Stimulated activated CD4-positive, alpha-beta T cell treated with anti-CD3 and anti-CD28 coated beads, TNF-alpha, amount 100 ng/mL, for 1 hour (primary cell): ENCODE measurements around the gene PCDHGB3.
"Not testable (repeated sequence)": the region's sequence is repeated elsewhere in the genome, so short reads cannot be mapped to it uniquely, and the experiment has no call there.

ENCODE experiments used
- DNase-seq, 3 donors: peaks; one replicate each; pipeline ENCODE4 v3.0.0-alpha.2; 2020; ENCODE audit warnings: low read depth in 3 of 3, low spot score in 1 of 3

PCDHGB3 gene

GRCh38 chr5:141369994-141370848 lies at the start of gene PCDHGB3:
TSS of gene PCDHGB3 (plus strand) at chr5:141370242. CDS start at chr5:141370395, 153 bp downstream.
- peak in 1 of 3 donors; percentile 11 for DNase-seq

- no peak for DNase-seq
These were observed 47.8 kb upstream of the PCDHGB3 start for GRCh38 chr5:141322261-141322660.

- peak; percentile 29 to 48 (median 39) for DNase-seq
These were observed 43.8 kb upstream of the PCDHGB3 start for GRCh38 chr5:141326088-141326854.

- DNase-seq, result no peak
These were observed 41.8 kb upstream of the PCDHGB3 start for GRCh38 chr5:141328231-141328630.

GRCh38 chr5:141330299-141331080 lies 39.6 kb upstream of the PCDHGB3 start, which contains the start of gene PCDHGA1:
TSS of gene PCDHGA1 (plus strand) at chr5:141330514.
- no peak for DNase-seq

GRCh38 chr5:141332571-141332970 lies 37.5 kb upstream of the PCDHGB3 start:
- DNase-seq, result not testable (repeated sequence)

- DNase-seq, result no peak
These were observed 31.3 kb upstream of the PCDHGB3 start, which contains the start of gene PCDHGA2 for GRCh38 chr5:141338538-141339306. TSS of gene PCDHGA2 (plus strand) at chr5:141338760.

- not testable (repeated sequence) for DNase-seq
These were observed 29.2 kb upstream of the PCDHGB3 start for GRCh38 chr5:141340781-141341354.

GRCh38 chr5:141342773-141343172 lies 27.3 kb upstream of the PCDHGB3 start:
- DNase-seq, result no peak

GRCh38 chr5:141343242-141343952 lies 26.6 kb upstream of the PCDHGB3 start, which contains the start of gene PCDHGA3:
TSS of gene PCDHGA3 (plus strand) at chr5:141343829. CDS start at chr5:141344034, 205 bp downstream.
- DNase-seq, result no peak

- DNase-seq, result no peak
These were observed 26.0 kb upstream of the PCDHGB3 start for GRCh38 chr5:141343953-141344463.

GRCh38 chr5:141345327-141345726 lies 24.7 kb upstream of the PCDHGB3 start:
- no peak for DNase-seq

- not testable (repeated sequence) for DNase-seq
These were observed 24.0 kb upstream of the PCDHGB3 start for GRCh38 chr5:141346017-141346416.

GRCh38 chr5:141349917-141350619 lies 20.0 kb upstream of the PCDHGB3 start, which contains the start of gene PCDHGB1:
TSS of gene PCDHGB1 (plus strand) at chr5:141350099. CDS start at chr5:141350261, 162 bp downstream.
- DNase-seq, result no peak

GRCh38 chr5:141351591-141351990 lies 18.5 kb upstream of the PCDHGB3 start:
- DNase-seq, result no peak

GRCh38 chr5:141354900-141355469 lies 15.1 kb upstream of the PCDHGB3 start, which contains the start of gene PCDHGA4:
TSS of gene PCDHGA4 (plus strand) at chr5:141355021. CDS start at chr5:141355108, 87 bp downstream.
- DNase-seq, result no peak

GRCh38 chr5:141355641-141356040 lies 14.4 kb upstream of the PCDHGB3 start:
- DNase-seq, result no peak

GRCh38 chr5:141356133-141356532 lies 13.9 kb upstream of the PCDHGB3 start:
- no peak for DNase-seq
